MCF 10A (cell line): ENCODE results near the gene CDC7. TPM values are rescaled to one million over a fixed set of nuclear protein-coding genes. Genes with fewer than 3 reads are reported as not detected.

Experiments
- BruUV-seq: library from RNA; stranded (reverse); fragments of 400-500 nt; replicated peaks from 2 replicates; lab custom pipeline; 2021; lab: Mats Ljungman, UMichigan
- CTCF ChIA-PET: fragments of 300-600 bp; sonication (Branson Sonifier 250); formaldehyde crosslinking; extraction: SDS; loops from one replicate; lab custom pipeline; 2021; ENCODE audit warnings: antibody characterized with exemption, inconsistent platforms; lab: Yijun Ruan, JAX
- POLR2A ChIA-PET: fragments of 300-600, 350-650 bp; sonication (Branson Sonifier 250); formaldehyde crosslinking; extraction: SDS; loops from one replicate; lab custom pipeline; 2020; ENCODE audit warnings: antibody characterized with exemption, inconsistent platforms; lab: Yijun Ruan, JAX
- DNase-seq: peaks from one replicate; pipeline ENCODE4 v3.0.0-alpha.2; 2018; ENCODE audit not compliant: unreplicated experiment
- H3K27ac Mint-ChIP-seq: one replicate; pipeline ENCODE4 v1.8.0; 2022; ENCODE audit warnings: mild to moderate bottlenecking, low read depth, mixed read lengths; ENCODE audit not compliant: unreplicated experiment
- H3K27me3 Mint-ChIP-seq: one replicate; pipeline ENCODE4 v1.8.0; 2022; ENCODE audit warnings: mixed read lengths; ENCODE audit not compliant: insufficient read depth, unreplicated experiment
- H3K36me3 Mint-ChIP-seq: one replicate; pipeline ENCODE4 v1.8.0; 2022; ENCODE audit warnings: mild to moderate bottlenecking, moderate library complexity, mixed read lengths; ENCODE audit not compliant: insufficient read depth, unreplicated experiment
- H3K4me1 Mint-ChIP-seq: one replicate; pipeline ENCODE4 v1.8.0; 2022; ENCODE audit warnings: mixed read lengths; ENCODE audit not compliant: insufficient read depth, unreplicated experiment
- H3K4me3 Mint-ChIP-seq: one replicate; pipeline ENCODE4 v1.8.0; 2022; ENCODE audit warnings: mild to moderate bottlenecking, moderate library complexity, mixed read lengths; ENCODE audit not compliant: unreplicated experiment
- H3K9me3 Mint-ChIP-seq: one replicate; pipeline ENCODE4 v1.8.0; 2022; ENCODE audit warnings: mixed read lengths; ENCODE audit not compliant: unreplicated experiment
- CTCF ChIP-seq: fragments of 200-600 bp; IDR thresholded peaks from one replicate; pipeline ENCODE4 v1.8.0; 2022; ENCODE audit warnings: antibody characterized with exemption, mild to moderate bottlenecking; ENCODE audit not compliant: unreplicated experiment
- intact Hi-C: fragments of 100-400 bp; cut with micrococcal nuclease; formaldehyde crosslinking; loops from 2 replicates; pipeline ENCODE4 v1.14.1; 2022
- total RNA-seq: library from RNA; stranded (reverse); gene quantifications from 2 replicates; pipeline ENCODE4 v1.2.3, GENCODE V29; 2022

CDC7 gene
- total RNA-seq, 1 experiment from 2014 or later = 8.0 TPM

- POLR2A ChIA-PET = no interaction called here
- Mint-ChIP-seq H3K27ac (no peak overlapping the region), H3K4me1 (no peaks in the 10 kb centered on the region), H3K36me3 (no peaks in the 10 kb centered on the region), H3K4me3 (no peak overlapping the region), H3K9me3 (no peaks in the 10 kb centered on the region), H3K27me3 (no peaks in the 10 kb centered on the region)
- intact Hi-C loops = no loop called here
- CTCF ChIA-PET = interaction anchor here (0.9 to 1.0 kb wide), 2 partner anchors 430 to 451 kb away, joined by 3 to 4 read pairs; no protein-coding TSS in a partner anchor
- DNase-seq = no peak
- no peak for TF ChIP-seq CTCF
- no TSS peak for BruUV-seq
These were observed 24.0 kb upstream of the CDC7 start for GRCh38 chr1:91476533-91477217.

- Mint-ChIP-seq H3K27me3 (no peaks in the 10 kb centered on the region), H3K9me3 (peaks cover 11% of the 10 kb centered on the region), H3K36me3 (no peaks in the 10 kb centered on the region), H3K4me1 (no peaks in the 10 kb centered on the region), H3K4me3 (no peak overlapping the region), H3K27ac (no peak overlapping the region)
- no peak for DNase-seq
- ChIA-PET POLR2A (no interaction called here), CTCF (interaction anchor here (1.1 kb wide), 1 partner anchor 321 kb away, joined by 3 read pairs; no protein-coding TSS in a partner anchor)
- intact Hi-C loops = no loop called here
- BruUV-seq = no TSS peak
- TF ChIP-seq CTCF = no peak
These were observed 13.2 kb upstream of the CDC7 start for GRCh38 chr1:91487469-91487868.

GRCh38 chr1:91490501-91490900 is 10.2 kb upstream of the CDC7 start:
- no peak for DNase-seq
- intact Hi-C loops = no loop called here
- BruUV-seq = no TSS peak
- Mint-ChIP-seq H3K4me1 (no peaks in the 10 kb centered on the region), H3K4me3 (no peak overlapping the region), H3K36me3 (no peaks in the 10 kb centered on the region), H3K27me3 (no peaks in the 10 kb centered on the region), H3K27ac (no peak overlapping the region), H3K9me3 (no peaks in the 10 kb centered on the region)
- TF ChIP-seq CTCF = no peak
- ChIA-PET CTCF (interaction anchor here (0.6 kb wide), 1 partner anchor 26 kb away, joined by 3 read pairs; no protein-coding TSS in a partner anchor), POLR2A (no interaction called here)

- Mint-ChIP-seq H3K36me3 (no peaks in the 10 kb centered on the region), H3K4me1 (peaks cover 7% of the 10 kb centered on the region), H3K9me3 (no peaks in the 10 kb centered on the region), H3K27ac (no peak overlapping the region), H3K27me3 (no peaks in the 10 kb centered on the region), H3K4me3 (no peak overlapping the region)
- no peak for DNase-seq
- TF ChIP-seq CTCF = no peak
- intact Hi-C loops = no loop called here
- ChIA-PET POLR2A (no interaction called here), CTCF (interaction anchor here (0.7 kb wide), 1 partner anchor 54 kb away, joined by 5 read pairs; no protein-coding TSS in a partner anchor)
- BruUV-seq = no TSS peak
These were observed 2.6 kb upstream of the CDC7 start for GRCh38 chr1:91498035-91498434.
